PC-9 (cell line): ENCODE data around the gene FOXA1.

Source experiments
- EZH2 ChIP-seq: fragments of 200-600 bp; sonication (generic); IDR thresholded peaks from 2 replicates; pipeline ENCODE4 v1.8.0; 2017; ENCODE audit warnings: antibody characterized with exemption, low read depth
- TF ChIP-seq, protein P1 (sequence below): fragments of 200-600 bp; sonication (generic); conservative IDR thresholded peaks from 2 replicates; pipeline ENCODE4 v1.6.1; 2017; ENCODE audit warnings: mixed run types, antibody characterized with exemption, mild to moderate bottlenecking, moderate library complexity

DNA sequence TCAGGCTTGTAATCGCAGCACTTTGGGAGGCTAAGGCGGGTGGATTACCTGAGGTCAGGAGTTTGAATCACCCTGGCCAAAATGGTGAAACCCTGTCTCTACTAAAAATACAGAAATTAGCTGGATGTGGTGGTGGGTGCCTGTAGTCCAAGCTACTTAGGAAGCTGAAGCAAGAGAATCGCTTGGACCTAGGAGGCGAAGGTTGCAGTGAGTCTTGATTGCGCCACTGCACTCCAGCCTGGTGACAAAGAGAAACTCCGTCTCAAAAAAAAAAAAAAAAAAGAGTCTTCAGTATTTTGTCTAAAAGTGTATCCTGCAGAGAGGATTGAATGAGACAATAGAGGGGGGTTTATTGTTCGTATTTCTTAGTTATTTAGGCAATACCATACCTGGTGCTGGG is 25.3 kb downstream of the FOXA1 start:
- TF ChIP-seq, protein P1, sequence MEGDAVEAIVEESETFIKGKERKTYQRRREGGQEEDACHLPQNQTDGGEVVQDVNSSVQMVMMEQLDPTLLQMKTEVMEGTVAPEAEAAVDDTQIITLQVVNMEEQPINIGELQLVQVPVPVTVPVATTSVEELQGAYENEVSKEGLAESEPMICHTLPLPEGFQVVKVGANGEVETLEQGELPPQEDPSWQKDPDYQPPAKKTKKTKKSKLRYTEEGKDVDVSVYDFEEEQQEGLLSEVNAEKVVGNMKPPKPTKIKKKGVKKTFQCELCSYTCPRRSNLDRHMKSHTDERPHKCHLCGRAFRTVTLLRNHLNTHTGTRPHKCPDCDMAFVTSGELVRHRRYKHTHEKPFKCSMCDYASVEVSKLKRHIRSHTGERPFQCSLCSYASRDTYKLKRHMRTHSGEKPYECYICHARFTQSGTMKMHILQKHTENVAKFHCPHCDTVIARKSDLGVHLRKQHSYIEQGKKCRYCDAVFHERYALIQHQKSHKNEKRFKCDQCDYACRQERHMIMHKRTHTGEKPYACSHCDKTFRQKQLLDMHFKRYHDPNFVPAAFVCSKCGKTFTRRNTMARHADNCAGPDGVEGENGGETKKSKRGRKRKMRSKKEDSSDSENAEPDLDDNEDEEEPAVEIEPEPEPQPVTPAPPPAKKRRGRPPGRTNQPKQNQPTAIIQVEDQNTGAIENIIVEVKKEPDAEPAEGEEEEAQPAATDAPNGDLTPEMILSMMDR, result no peak
- TF ChIP-seq EZH2, result no peak
